ENCODE data around the gene LYRM9. TPM values are rescaled to one million over a fixed set of nuclear protein-coding genes. Genes with fewer than 3 reads are reported as not detected.

Gene LYRM9
- polyA plus RNA-seq, 3 donors: 5.9 to 7.6 (median 6.3) TPM

DNA sequence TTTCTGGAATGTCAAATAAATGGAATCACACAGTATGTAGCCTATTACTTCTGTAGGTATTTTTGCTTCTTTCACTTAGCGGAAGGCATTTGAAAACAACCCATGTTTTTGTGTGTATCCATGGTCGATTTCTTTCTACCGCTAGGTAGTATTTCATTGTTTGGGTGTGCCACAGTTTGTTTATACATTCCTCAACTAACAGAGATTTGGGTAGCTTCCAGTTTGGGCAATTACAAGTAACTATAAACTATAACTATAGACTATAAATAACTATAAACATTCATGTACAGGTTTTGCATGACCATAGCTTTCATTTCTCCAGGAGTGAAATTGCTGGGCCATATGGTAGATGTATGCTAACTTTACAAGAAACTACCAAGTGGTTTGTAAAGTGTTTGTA, 40.1 kb downstream of the LYRM9 start:
- H3K9me3 Mint-ChIP-seq: peaks cover 0 to 3% (median 0%) of the 10 kb centered on the region in 7 donors
- Histone ChIP-seq H4K20me1 (ENCODE audit: insufficient read depth, low read length) (no peaks in the 10 kb centered on the region), H3K27me3 (ENCODE audit: control insufficient read depth in 2 of 2, insufficient read depth in 2 of 2, low read length in 2 of 2) (no peaks in the 10 kb centered on the region), H3K4me1 (ENCODE audit: control insufficient read depth in 1 of 2, insufficient read depth in 2 of 2, low read length in 2 of 2) (no peaks in the 10 kb centered on the region), H3K36me3 (replicated peaks in 1 of 2; ENCODE audit: control insufficient read depth in 1 of 2, insufficient read depth in 2 of 2, low read length in 2 of 2) (no peaks in the 10 kb centered on the region), H3K4me2 (replicated peaks; ENCODE audit: extremely low read depth, low read length, poor library complexity, severe bottlenecking) (no peak overlapping the region), H2AFZ (ENCODE audit: insufficient read depth, low read depth, low read length, poor library complexity, severe bottlenecking) (no peak overlapping the region), H3K9ac (ENCODE audit: insufficient read depth, low read length, poor library complexity, severe bottlenecking) (no peak overlapping the region), H3K27ac (ENCODE audit: low read depth in 1 of 2, low read length in 2 of 2) (no peak overlapping the region), H3K9me3 (replicated peaks in 1 of 2; ENCODE audit: control insufficient read depth in 1 of 2, insufficient read depth in 1 of 2, low read length in 2 of 2) (no peaks in the 10 kb centered on the region), H3K4me3 (replicated peaks in 1 of 3; ENCODE audit: low read depth in 2 of 3, low read length in 3 of 3) (no peak overlapping the region), H3K79me2 (ENCODE audit: insufficient read depth, low read length) (no peaks in the 10 kb centered on the region)
- no peak overlapping the region for H3K27ac Mint-ChIP-seq
- no peaks in the 10 kb centered on the region for H3K36me3 Mint-ChIP-seq
- H3K27me3 Mint-ChIP-seq (ENCODE audit: low read depth in 3 of 3): peaks cover 0 to 3% (median 1%) of the 10 kb centered on the region in 3 donors
- H3K4me3 Mint-ChIP-seq: no peak overlapping the region
- TF ChIP-seq, protein P1, sequence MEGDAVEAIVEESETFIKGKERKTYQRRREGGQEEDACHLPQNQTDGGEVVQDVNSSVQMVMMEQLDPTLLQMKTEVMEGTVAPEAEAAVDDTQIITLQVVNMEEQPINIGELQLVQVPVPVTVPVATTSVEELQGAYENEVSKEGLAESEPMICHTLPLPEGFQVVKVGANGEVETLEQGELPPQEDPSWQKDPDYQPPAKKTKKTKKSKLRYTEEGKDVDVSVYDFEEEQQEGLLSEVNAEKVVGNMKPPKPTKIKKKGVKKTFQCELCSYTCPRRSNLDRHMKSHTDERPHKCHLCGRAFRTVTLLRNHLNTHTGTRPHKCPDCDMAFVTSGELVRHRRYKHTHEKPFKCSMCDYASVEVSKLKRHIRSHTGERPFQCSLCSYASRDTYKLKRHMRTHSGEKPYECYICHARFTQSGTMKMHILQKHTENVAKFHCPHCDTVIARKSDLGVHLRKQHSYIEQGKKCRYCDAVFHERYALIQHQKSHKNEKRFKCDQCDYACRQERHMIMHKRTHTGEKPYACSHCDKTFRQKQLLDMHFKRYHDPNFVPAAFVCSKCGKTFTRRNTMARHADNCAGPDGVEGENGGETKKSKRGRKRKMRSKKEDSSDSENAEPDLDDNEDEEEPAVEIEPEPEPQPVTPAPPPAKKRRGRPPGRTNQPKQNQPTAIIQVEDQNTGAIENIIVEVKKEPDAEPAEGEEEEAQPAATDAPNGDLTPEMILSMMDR (IDR thresholded peaks at IDR 0.05): no peak
- H3K4me1 Mint-ChIP-seq: peaks cover 11% of the 10 kb centered on the region
- DNase-seq: no peak
- WGBS (ENCODE audit: insufficient coverage): no CpG with 5 or more reads among the region's 3 CpGs
- intact Hi-C loops (cut with micrococcal nuclease): no loop called here

DNA sequence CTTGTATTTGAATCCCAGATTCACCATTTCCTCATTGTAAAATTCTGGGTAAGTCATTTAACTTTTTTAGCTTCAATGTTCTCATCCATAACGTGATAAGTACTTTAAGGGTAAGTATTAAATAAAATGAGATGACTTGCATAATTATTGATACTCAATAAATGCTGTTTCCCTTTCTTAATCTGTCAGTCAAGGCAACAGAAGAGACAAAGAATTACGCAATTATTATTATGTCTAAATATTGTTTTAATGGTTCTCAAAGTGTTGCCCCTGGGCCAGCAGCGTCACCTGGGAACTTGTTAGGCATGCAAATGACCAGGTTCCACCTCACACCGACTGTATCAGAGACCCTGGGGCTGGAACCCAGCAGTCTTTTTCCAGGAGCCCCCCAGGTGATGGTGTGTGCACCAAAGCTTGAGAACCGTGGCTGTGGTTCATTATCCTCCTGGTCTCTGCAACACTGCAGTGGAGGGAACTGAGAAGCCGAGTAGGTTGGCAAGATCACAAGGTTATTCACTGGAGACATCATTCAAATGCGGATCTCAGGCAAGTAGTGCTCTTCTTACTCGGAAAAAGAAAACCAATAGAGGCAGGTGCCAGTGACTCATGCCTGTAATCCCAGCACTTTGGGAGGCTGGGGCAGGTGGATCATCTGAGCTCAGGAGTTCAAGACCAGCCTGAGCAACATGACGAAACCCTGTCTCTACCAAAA, 43.5 kb downstream of the LYRM9 start:
- Mint-ChIP-seq H3K36me3 (no peaks in the 10 kb centered on the region), H3K4me1 (peaks cover 27% of the 10 kb centered on the region), H3K27me3 (ENCODE audit: low read depth in 3 of 3) (peaks cover 0 to 3% (median 0%) of the 10 kb centered on the region in 3 donors), H3K4me3 (no peak overlapping the region), H3K27ac (no peak overlapping the region), H3K9me3 (peaks cover 0 to 10% (median 6%) of the 10 kb centered on the region in 7 donors)
- H3K4me1 ChIP-seq (ENCODE audit: control insufficient read depth in 1 of 2, insufficient read depth in 2 of 2, low read length in 2 of 2): peaks cover 0 to 4% of the 10 kb centered on the region in 2 donors
- no peak overlapping the region for H3K27ac ChIP-seq (ENCODE audit: low read depth in 1 of 2, low read length in 2 of 2)
- intact Hi-C loops (cut with micrococcal nuclease): no loop called here
- H4K20me1 ChIP-seq (ENCODE audit: insufficient read depth, low read length): no peaks in the 10 kb centered on the region
- H3K79me2 ChIP-seq (ENCODE audit: insufficient read depth, low read length): no peaks in the 10 kb centered on the region
- no peak for DNase-seq
- H2AFZ ChIP-seq (ENCODE audit: insufficient read depth, low read depth, low read length, poor library complexity, severe bottlenecking): no peak overlapping the region
- H3K4me3 ChIP-seq (replicated peaks in 1 of 3; ENCODE audit: low read depth in 2 of 3, low read length in 3 of 3): no peak overlapping the region
- no peak overlapping the region for H3K9ac ChIP-seq (ENCODE audit: insufficient read depth, low read length, poor library complexity, severe bottlenecking)
- no peaks in the 10 kb centered on the region for H3K36me3 ChIP-seq (replicated peaks in 1 of 2; ENCODE audit: control insufficient read depth in 1 of 2, insufficient read depth in 2 of 2, low read length in 2 of 2)
- no peaks in the 10 kb centered on the region for H3K27me3 ChIP-seq (ENCODE audit: control insufficient read depth in 2 of 2, insufficient read depth in 2 of 2, low read length in 2 of 2)
- TF ChIP-seq, protein P1 (IDR thresholded peaks at IDR 0.05): no peak
- no peak overlapping the region for H3K4me2 ChIP-seq (replicated peaks; ENCODE audit: extremely low read depth, low read length, poor library complexity, severe bottlenecking)
- WGBS (ENCODE audit: insufficient coverage): 82% methylated on average over 7 of the region's 9 CpGs
- peaks cover 0 to 3% of the 10 kb centered on the region in 2 donors for H3K9me3 ChIP-seq (replicated peaks in 1 of 2; ENCODE audit: control insufficient read depth in 1 of 2, insufficient read depth in 1 of 2, low read length in 2 of 2)
